A673 (cell line): ENCODE measurements around the gene POU6F1.

Experiments
- CTCF ChIP-seq: fragments of 300-800, 200-600 bp; sonication (generic); conservative IDR thresholded peaks from 2 replicates; pipeline ENCODE4 v1.5.1; 2017; ENCODE audit warnings: low read depth, mild to moderate bottlenecking, antibody characterized with exemption, low read length, moderate library complexity, mixed read lengths
- EZH2 ChIP-seq: fragments of 200-600 bp; sonication (generic); IDR thresholded peaks from 2 replicates; pipeline ENCODE4 v1.6.1; 2017; ENCODE audit warnings: borderline replicate concordance, low read depth, mild to moderate bottlenecking, mixed read lengths, antibody characterized with exemption, low read length; ENCODE audit not compliant: poor library complexity, severe bottlenecking

- TF ChIP-seq CTCF, result no peak
- no peak for TF ChIP-seq EZH2
Measured at GRCh38 chr12:51163795-51164194, 54.1 kb downstream of the POU6F1 start.
